HG02870 (cell line): Measurements from ENCODE around the gene MEST.
"Not testable (repeated sequence)": the region's sequence is repeated elsewhere in the genome, so short reads cannot be mapped to it uniquely, and the experiment has no call there.

Experiments used
- ATAC-seq: cut with Tn5 transposase; IDR thresholded peaks from one replicate; pipeline ENCODE4 v1.9.1; 2021; ENCODE audit warnings: mild to moderate bottlenecking, moderate library complexity; ENCODE audit not compliant: unreplicated experiment

The MEST gene

GRCh38 chr7:130483031-130483430, 8.9 kb upstream of the MEST start:
- ATAC-seq: no peak

- no peak for ATAC-seq
These were observed 6.2 kb upstream of the MEST start for GRCh38 chr7:130485734-130486113.

- no peak for ATAC-seq
These were observed 5.6 kb upstream of the MEST start for GRCh38 chr7:130486114-130486953.

- no peak for ATAC-seq
These were observed 4.9 kb upstream of the MEST start for GRCh38 chr7:130486954-130487436.

GRCh38 chr7:130488392-130489139, 3.3 kb upstream of the MEST start:
- no peak for ATAC-seq

- no peak for ATAC-seq
These were observed 2.5 kb upstream of the MEST start for GRCh38 chr7:130489140-130489983.

GRCh38 chr7:130490311-130490791, 1.5 kb upstream of the MEST start:
- no peak for ATAC-seq

- no peak for ATAC-seq
These were observed 739 bp upstream of the MEST start for GRCh38 chr7:130490888-130491804.

- ATAC-seq: no peak
These were observed 814 bp downstream of the MEST start for GRCh38 chr7:130492523-130493274.

GRCh38 chr7:130493275-130493873, 1.5 kb downstream of the MEST start:
- no peak for ATAC-seq

GRCh38 chr7:130494431-130494858, 2.6 kb downstream of the MEST start:
- ATAC-seq: no peak

GRCh38 chr7:130500463-130500862, 8.6 kb downstream of the MEST start:
- ATAC-seq: no peak

- ATAC-seq: no peak
These were observed 9.0 kb downstream of the MEST start for GRCh38 chr7:130500910-130501309.

GRCh38 chr7:130505753-130506152, 13.9 kb downstream of the MEST start:
- no peak for ATAC-seq

- ATAC-seq: no peak
These were observed 14.5 kb downstream of the MEST start for GRCh38 chr7:130506358-130506757.

- ATAC-seq: not testable (repeated sequence)
These were observed 20.2 kb downstream of the MEST start for GRCh38 chr7:130512038-130512437.

GRCh38 chr7:130513447-130513846, 21.6 kb downstream of the MEST start:
- ATAC-seq: no peak

GRCh38 chr7:130515315-130516040, 23.6 kb downstream of the MEST start:
- ATAC-seq: no peak
